OCI-M1 (cell line): ENCODE measurements around the gene STMN1.
A peak's percentile ranks its signal among the peaks of the same experiment; 100 is the strongest.

ENCODE experiments used
- DNase-seq: peaks from one replicate; lab custom pipeline; 2025; lab: John Stamatoyannopoulos, UW

Gene STMN1

DNA sequence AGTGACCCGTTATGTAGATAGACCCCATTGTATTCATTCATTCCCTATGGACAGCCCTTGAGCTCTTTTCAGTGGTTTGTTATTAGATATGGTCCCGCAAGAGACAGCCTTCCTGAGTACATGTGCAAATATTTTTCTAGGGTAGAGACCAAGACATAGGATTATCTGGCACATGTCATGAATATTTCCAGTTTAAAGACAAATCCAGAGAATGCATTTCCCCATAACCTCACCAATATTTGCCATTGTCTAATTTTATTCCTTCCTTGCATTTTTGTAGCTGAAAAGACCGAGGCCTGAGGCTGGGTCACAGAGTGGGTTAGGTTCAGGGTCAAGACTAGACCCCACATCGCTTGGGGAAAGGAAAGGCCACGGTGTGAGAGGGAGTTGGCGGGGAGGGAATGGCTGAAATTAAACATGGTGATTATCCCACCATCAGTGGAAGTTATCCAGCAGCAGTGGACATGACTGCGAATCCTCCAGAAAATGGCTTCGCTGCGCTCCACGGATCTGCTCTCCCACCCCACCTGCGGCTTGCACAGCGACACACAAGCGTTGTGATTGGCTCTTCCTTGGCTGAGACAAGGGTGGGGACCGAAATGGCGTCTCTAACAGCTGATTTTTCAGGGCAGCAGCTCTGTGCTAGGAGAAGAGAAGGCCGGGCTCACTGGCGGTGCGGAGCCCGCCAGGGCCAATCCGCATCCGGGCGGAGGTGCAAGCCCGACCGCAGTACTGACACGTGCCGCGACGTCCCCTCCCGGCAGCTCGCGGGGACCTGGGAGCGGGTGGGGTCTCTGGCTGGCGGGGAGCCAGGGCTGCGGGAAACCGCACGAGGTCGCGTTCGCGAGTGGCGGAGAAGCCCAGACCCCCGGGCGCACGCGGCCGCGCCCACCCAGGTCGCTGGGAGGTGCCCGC is 16.1 kb upstream of the STMN1 start:
- DNase-seq, result no peak

GRCh38 chr1:25918615-25919014 is 12.4 kb upstream of the STMN1 start:
- DNase-seq, result no peak

DNA sequence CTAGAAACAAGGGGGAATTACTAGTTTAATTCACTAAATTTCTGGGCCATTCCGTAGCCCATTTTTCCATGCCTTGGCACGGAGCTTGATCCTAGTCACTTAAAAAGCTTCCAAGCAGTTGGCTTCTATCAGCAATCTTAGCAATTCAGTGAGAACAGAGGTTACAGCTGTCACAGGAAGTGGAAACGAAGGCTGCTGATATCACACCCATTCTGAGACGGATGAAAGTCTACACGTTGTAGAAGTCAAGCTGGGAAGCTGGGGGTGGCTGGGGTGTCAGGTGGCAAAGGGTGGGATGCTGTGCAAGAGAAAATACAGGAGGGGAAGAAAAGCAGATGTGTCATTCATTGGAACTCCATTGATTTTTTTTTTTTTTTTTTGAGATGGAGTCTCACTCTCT is 11.8 kb upstream of the STMN1 start:
- DNase-seq, result peak; percentile 22

DNA sequence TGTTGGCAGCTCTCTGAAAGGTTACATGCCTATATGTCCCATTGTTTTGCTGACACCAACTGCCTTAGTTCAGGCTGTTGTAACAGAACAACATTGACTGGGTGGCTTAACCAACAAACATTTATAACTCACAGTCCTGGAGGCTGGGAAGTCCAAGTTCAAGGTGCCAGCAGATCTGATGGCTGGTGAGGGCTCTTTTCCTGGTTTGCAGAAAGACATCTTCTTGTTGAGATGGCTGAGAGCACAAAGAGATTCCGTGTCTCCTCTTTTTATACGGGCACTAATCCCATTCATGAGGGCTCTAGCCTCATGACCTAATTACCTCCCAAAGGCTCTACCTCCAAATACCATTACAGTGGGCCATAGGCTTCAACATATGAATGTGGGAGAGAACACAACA is 10.2 kb upstream of the STMN1 start:
- no peak for DNase-seq

- no peak for DNase-seq
These were observed 8.1 kb upstream of the STMN1 start for GRCh38 chr1:25914074-25914995.

GRCh38 chr1:25913206-25913605 is 7.0 kb upstream of the STMN1 start:
- DNase-seq, result no peak

- no peak for DNase-seq
These were observed 6.0 kb upstream of the STMN1 start for GRCh38 chr1:25912076-25912831.

GRCh38 chr1:25911162-25911561 is 4.9 kb upstream of the STMN1 start:
- DNase-seq, result no peak

DNA sequence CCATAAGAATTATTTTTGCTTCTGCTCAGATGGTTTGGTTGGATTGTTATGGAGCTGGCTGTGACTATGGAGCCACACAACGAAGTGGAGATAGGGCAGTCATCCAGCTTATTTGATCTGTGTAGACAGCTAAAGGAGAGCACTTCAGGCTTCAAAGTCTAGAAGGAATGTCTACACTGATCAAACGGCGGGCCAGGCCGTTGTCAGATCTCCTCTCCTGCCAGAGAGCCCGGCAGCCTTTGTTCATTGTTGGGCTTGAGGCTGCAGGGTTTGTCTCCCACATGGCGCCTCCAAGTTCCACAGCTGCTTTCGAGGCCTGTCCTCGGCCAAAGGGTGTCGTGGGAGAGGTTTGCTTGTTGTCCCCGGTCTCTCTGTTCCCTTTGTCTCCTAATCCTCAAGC is 2.8 kb upstream of the STMN1 start:
- no peak for DNase-seq

GRCh38 chr1:25908161-25908560 is 1.9 kb upstream of the STMN1 start:
- no peak for DNase-seq

DNA sequence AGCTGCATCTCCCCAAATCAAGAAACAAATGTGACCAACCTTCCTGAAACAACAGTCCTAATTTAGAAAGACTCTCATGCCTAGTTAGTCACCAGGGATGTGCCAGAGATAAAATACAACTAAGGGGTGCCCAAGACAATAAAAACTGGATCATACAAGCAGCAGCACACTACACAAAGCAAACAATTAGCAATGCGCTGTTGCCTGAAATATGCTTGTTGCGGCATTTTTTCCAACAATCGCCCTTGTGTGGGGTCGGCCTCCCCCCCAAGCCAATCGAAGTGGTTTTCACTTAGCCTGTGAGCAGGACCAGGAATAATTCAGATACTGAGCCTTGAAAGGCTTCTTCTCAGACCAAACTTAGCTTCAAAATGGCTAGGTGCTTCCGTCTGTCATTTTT is 1.4 kb upstream of the STMN1 start:
- DNase-seq, result no peak

- no peak for DNase-seq
These were observed 553 bp upstream of the STMN1 start for GRCh38 chr1:25906644-25907300.

DNA sequence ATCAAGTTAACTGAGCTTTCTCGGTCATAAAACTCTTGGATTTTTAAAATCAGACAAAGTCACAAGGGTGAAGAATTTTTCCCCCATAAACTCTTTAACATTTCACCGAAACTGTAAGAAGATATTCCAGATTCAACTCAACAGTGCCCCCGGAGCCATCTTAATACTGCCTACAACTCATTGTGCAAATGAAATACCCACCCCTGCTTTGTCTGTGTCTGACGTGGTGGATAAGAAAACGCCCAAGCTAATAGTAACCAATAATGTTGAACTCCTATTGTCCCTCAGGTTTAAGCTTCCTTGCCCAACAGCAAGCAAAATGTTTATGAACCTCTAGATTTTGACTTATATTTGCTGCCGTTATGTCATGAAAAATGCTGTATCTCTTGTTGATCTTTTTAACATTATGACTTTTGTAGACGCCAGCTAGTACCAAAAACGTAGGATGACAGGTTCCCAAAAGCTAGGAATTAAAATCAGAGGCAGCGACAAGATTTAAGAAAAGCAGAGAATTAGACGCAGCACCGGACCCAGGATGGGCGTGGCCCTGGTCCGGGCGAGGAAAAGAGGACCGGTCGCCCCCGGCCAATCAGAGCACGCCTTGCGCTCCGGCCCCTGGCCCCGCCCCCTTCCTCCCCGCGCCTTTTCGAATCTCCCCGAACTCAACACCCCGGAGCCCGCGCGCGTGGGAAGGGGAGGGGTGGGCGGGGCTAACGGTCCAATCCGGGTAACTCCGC is 1.1 kb downstream of the STMN1 start:
- peak; percentile 95 for DNase-seq

- no peak for DNase-seq
These were observed 2.2 kb downstream of the STMN1 start for GRCh38 chr1:25903986-25904385.

- DNase-seq, result no peak
These were observed 3.8 kb downstream of the STMN1 start for GRCh38 chr1:25902462-25902861.

DNA sequence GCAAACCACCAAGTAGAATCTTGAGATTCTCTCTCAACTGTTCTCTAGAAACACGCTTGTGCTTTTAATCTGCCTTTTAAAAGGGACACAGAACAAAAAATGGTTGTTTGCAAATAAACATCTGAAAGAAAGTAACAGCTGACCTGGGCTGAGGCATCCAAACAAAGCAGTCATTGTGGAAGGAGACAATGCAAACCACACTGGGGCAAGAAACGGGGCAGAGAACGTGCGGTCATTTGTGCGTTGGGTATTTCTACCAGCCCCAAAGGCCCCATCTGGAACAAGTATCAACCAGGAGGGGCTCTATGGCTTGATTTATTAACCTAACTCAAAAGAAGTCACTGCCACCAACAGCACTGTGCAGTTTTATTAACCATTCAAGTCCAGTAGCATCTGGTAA is 6.0 kb downstream of the STMN1 start:
- no peak for DNase-seq

- DNase-seq, result no peak
These were observed 6.4 kb downstream of the STMN1 start for GRCh38 chr1:25899792-25900191.

DNA sequence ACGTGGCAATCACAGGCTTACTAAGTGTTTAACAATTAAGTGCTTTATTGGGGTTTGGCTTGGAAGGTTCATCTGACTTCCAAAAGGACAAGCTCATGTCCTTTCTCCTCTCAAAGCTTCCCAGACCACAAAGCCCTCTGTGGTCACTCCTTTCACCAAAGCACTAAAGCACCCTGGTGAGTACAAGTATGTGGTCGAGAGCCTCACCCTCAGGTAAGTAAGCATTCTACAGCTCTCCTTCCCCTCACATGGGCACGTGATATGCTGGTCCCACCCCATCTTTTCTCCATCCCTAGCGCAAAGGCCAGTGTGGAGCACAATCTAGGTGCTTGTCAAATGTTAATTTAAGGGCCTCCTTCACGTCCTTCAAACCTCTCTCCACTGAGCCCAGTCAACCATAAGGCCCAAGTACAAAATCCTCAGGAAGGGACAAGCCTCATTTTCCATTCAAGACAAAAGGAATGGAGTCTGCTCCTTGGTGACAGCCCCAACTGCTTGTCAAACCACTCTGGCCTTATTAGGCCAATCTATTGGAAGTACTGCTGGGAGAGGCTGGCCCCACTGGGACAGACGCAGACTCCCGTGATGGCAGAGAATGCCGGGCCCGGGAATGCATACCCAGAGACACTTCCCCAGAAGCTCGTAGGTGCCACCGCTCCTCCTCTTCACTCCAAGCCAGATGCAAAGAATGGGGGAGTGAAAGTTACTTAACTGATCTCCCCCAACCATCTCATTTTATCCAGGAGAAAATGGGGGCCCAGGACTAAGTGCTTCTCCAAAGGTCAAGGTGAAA is 7.8 kb downstream of the STMN1 start:
- DNase-seq, result no peak

DNA sequence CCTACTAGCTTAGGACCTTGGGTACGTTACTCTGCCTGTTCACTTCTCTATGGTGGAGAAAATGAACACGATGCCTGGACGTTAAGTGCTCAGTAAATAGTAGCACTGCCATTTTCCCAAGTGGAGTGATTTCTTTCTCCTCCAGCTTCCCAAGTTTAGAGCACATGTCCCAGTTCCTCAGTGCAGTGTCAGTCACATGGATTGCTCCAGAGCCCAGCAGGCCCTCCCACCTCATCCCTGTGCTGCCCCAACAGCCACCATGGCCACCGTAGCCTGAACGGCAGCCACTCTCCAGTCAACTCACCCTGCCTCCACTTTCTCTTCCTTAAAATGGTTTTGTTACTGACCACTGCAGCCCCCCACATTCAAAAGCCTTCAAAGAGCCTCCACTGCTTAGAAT is 8.5 kb downstream of the STMN1 start:
- DNase-seq, result no peak

DNA sequence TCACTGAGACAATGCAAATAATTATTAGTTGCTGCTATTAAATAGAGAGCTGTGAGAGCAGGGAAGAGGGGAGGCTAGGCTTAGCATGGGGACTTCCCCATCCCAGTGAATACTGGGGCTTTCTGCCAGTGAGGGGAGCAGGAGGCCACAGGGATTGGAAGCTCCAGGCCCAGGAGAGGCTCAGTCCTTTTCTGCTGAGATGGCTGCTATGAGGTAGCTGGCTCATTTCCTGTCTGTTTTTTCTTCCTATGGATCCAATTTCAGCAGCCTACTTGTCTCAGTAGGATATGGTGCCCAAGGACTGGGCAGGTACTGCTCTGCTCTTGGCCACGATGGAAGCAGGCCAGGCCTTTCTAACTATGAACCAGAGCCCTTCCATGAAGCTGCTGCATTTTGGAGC is 10.0 kb downstream of the STMN1 start:
- DNase-seq, result no peak
